Measurements from ENCODE around the gene SPCS1. TPM values are rescaled to one million over a fixed set of nuclear protein-coding genes. Genes with fewer than 3 reads are reported as not detected.
"Not testable (repeated sequence)": the region's sequence is repeated elsewhere in the genome, so short reads cannot be mapped to it uniquely, and the experiment has no call there.

The SPCS1 gene
- total and polyA plus RNA-seq, 12 donors: 42.2 to 409 (median 137) TPM

DNA sequence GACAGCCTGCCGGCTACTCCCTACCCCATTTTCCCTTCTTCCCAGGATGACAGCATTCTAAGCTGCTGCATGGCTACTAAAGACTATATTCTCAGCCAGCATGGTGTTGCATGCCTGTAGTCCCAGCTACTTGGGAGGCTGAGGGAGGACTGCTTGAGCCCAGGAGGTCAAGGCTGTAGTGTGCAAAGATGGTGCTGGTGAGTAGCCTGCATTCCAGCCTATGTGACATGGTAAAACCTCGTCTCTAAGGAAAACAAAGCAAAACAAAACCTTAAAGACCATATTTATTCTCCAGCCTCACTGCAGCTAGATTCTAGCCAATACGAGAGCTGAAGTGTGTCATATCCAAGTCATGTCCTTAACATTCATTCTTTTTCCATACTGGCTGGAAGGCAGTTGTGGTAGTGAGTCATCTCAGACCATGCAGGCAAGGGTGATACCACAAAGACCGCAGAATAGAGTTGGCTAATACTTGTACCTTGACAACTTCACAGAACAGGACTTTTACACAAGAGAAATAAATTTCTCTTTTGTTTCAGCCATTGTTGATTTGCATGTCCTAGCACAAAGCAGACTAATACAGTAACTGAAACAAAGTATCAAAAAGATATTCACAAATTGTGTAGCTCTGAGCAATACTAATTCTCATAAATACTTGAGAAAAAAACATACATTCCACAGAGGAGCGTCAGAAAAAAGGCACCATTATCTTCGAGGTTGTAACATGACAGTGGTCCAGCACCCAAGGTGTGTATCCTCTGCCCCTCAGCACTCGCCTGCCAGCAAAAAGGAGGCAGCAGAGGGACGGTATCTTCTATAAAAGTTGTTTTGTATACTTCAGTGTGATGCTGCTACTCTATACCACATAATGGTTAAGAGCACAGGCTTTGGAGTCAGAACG lies 35.0 kb upstream of the SPCS1 start:
- Histone ChIP-seq H3K4me1 (replicated peaks in 1 of 2) (peaks cover 7 to 24% of the 10 kb centered on the region in 2 donors), H3K9me3 (replicated peaks in 1 of 3) (no peaks in the 10 kb centered on the region), H3K27ac (peak overlapping the region in 4 of 5 donors; percentile 39 to 85 (median 65)), H3K36me3 (replicated peaks in 1 of 2) (peaks cover 0 to 53% of the 10 kb centered on the region in 2 donors), H3K4me3 (no peak overlapping the region), H3K27me3 (no peaks in the 10 kb centered on the region)
- intact Hi-C loops (cut with DNase I): no loop called here
- WGBS, 4 donors: 60 to 66% (median 64%) methylated on average over 8 to 9 of the region's 9 CpGs
- DNase-seq: peak; percentile 42 to 80 (median 68)
- TF ChIP-seq, protein P1, sequence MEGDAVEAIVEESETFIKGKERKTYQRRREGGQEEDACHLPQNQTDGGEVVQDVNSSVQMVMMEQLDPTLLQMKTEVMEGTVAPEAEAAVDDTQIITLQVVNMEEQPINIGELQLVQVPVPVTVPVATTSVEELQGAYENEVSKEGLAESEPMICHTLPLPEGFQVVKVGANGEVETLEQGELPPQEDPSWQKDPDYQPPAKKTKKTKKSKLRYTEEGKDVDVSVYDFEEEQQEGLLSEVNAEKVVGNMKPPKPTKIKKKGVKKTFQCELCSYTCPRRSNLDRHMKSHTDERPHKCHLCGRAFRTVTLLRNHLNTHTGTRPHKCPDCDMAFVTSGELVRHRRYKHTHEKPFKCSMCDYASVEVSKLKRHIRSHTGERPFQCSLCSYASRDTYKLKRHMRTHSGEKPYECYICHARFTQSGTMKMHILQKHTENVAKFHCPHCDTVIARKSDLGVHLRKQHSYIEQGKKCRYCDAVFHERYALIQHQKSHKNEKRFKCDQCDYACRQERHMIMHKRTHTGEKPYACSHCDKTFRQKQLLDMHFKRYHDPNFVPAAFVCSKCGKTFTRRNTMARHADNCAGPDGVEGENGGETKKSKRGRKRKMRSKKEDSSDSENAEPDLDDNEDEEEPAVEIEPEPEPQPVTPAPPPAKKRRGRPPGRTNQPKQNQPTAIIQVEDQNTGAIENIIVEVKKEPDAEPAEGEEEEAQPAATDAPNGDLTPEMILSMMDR (IDR thresholded peaks at IDR 0.05): no peak
- TF ChIP-seq POLR2A (IDR thresholded peaks at IDR 0.05): peak in 1 of 2 donors; percentile 31

DNA sequence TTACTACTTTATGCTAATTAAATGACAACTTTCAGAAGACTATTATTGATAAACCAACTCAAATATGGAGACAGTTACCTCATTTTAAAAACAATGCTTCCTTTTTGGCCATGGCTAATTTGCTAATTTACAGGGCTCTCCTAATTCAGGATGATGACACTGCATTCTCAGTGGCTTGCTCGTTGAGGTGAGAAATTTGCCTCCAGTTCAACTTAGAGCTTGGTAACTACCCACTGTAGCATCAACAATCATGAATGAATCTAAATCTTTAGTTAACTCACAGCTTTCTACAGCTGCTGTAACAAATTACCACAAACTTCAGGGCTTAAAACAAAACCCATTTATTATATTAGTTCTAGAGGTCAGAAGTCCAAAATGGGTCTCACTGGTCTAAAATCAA lies 34.2 kb upstream of the SPCS1 start:
- intact Hi-C loops (cut with DNase I): no loop called here
- no peaks in the 10 kb centered on the region for H3K9me3 ChIP-seq (replicated peaks in 1 of 3)
- WGBS, 4 donors: 67 to 76% (median 73%) methylated on average over 1 of the region's 1 CpG
- H3K4me3 ChIP-seq: no peak overlapping the region
- peaks cover 0 to 52% of the 10 kb centered on the region in 2 donors for H3K36me3 ChIP-seq (replicated peaks in 1 of 2)
- H3K4me1 ChIP-seq (replicated peaks in 1 of 2): peaks cover 7 to 24% of the 10 kb centered on the region in 2 donors
- DNase-seq: no peak
- TF ChIP-seq, protein P1 (IDR thresholded peaks at IDR 0.05): no peak
- TF ChIP-seq POLR2A (IDR thresholded peaks at IDR 0.05): no peak
- H3K27me3 ChIP-seq: no peaks in the 10 kb centered on the region
- peak overlapping the region in 3 of 5 donors; percentile 55 to 85 (median 75) for H3K27ac ChIP-seq

DNA sequence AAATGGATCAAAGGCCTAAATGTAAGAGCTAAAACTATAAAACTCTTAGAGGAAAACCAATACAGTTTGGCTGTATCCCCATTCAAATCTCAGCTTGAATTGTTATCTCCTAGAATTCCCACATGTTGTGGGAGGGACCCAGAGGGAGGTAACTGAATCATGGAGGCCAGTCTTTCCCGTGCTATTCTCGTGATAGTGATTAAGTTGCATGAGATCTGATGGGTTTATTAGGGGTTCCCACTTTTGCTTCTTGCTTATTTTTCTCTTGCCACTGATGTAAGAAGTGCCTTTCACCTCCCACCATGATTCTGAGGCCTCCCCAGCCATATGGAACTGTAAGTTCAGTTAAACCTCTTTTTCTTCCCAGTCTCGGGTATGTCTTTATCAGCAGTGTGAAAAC lies 29.7 kb upstream of the SPCS1 start:
- H3K36me3 ChIP-seq (replicated peaks in 1 of 2): peaks cover 0 to 61% of the 10 kb centered on the region in 2 donors
- H3K27ac ChIP-seq; DNase-seq; intact Hi-C loops (cut with DNase I); H3K9me3 ChIP-seq (replicated peaks in 1 of 3); H3K4me3 ChIP-seq; H3K27me3 ChIP-seq: not testable (repeated sequence)
- peaks cover 2 to 26% of the 10 kb centered on the region in 2 donors for H3K4me1 ChIP-seq (replicated peaks in 1 of 2)
- 59 to 87% (median 78%) methylated on average over 3 of the region's 3 CpGs for WGBS, 4 donors

DNA sequence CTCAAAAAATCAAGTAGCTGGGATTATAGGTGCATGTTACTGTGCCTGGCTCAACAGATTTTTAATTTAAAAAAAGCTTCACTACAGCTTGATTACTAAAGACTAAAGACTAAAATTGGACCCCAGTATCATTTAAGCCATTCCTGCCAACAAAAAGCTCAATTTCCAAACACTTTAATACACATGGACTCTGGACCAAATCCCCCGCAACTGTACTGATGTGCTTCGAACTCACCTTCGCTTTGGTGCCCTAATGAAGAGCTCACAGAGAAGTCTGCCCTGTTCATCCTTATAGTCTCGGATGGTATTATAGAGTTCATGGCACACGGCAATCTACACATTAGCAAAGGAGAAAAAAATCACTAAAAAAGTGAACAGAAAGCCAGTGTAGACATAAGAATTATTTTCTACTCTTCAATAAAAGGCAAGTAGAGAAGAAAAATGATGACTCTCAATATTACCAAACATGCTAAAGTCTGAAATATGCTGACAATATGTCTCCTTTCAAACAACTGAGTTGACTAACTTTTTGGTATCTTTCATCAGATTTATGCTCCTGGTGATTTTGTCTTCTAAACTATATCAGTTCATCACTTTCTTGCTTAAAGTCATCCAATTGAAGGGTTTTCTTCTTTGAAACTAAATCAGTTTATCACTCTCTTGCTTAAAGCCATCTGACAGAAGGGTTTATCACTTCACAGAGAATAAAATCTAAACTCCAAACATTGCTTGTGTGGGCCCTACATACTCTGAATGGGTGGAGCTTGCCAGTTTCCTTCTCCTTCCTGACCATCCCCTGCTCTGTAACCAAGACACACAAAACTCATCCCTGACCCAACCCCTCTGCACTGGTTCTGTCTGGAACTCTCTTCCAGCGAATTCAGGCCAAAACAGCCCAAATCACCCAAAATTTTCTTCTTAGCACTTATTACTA lies 27.4 kb upstream of the SPCS1 start:
- no peak for TF ChIP-seq POLR2A (IDR thresholded peaks at IDR 0.05)
- WGBS, 4 donors: 91 to 98% (median 96%) methylated on average over 6 of the region's 6 CpGs
- intact Hi-C loops (cut with DNase I): no loop called here
- Histone ChIP-seq H3K27me3 (no peaks in the 10 kb centered on the region), H3K27ac (no peak overlapping the region), H3K4me1 (replicated peaks in 1 of 2) (peaks cover 18 to 39% of the 10 kb centered on the region in 2 donors), H3K9me3 (replicated peaks in 1 of 3) (no peaks in the 10 kb centered on the region), H3K4me3 (no peak overlapping the region), H3K36me3 (replicated peaks in 1 of 2) (peaks cover 0 to 39% of the 10 kb centered on the region in 2 donors)
- DNase-seq: no peak

DNA sequence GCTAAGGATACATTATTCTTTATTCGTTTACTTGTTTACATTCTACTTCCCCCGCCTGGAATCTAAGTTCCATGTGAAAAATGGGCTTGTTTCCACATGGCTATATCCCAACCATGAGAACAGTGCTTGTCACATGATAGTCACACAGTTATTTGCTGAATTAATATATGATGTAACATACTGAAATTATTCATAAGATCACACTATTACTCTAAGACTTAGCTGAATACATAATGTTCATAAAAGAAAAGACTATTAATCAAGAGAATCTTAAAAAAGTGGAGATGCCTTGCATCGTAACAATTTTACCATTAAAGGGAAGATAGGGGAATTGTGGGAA lies 26.7 kb upstream of the SPCS1 start:
- no peaks in the 10 kb centered on the region for H3K27me3 ChIP-seq
- H3K4me3 ChIP-seq: no peak overlapping the region
- peaks cover 23 to 46% of the 10 kb centered on the region in 2 donors for H3K4me1 ChIP-seq (replicated peaks in 1 of 2)
- no peak for DNase-seq
- no peaks in the 10 kb centered on the region for H3K9me3 ChIP-seq (replicated peaks in 1 of 3)
- WGBS, 4 donors: 91 to 97% (median 91%) methylated on average over 3 of the region's 3 CpGs
- H3K36me3 ChIP-seq (replicated peaks in 1 of 2): peaks cover 0 to 39% of the 10 kb centered on the region in 2 donors
- intact Hi-C loops (cut with DNase I): no loop called here
- TF ChIP-seq, protein P1 (IDR thresholded peaks at IDR 0.05): no peak
- TF ChIP-seq POLR2A (IDR thresholded peaks at IDR 0.05): no peak
- H3K27ac ChIP-seq: no peak overlapping the region
